B cell (primary cell): ENCODE data around the gene PHACTR3. TPM values are rescaled to one million over a fixed set of nuclear protein-coding genes. Genes with fewer than 3 reads are reported as not detected.

Experiments used
- ATAC-seq: fragments of 200-7000 bp; cut with Tn5 transposase; one replicate; pipeline ENCODE4 v1.10.0; 2021; ENCODE audit warnings: low read depth, mild to moderate bottlenecking, moderate number of reproducible peaks, moderate library complexity
- CTCF ChIA-PET: fragments of 350-600 bp; sonication (Branson Sonifier 250); formaldehyde crosslinking; loops from one replicate; lab custom pipeline; 2021; ENCODE audit warnings: antibody characterized with exemption, inconsistent platforms; lab: Charles Lee
- POLR2A ChIA-PET: fragments of 350-600 bp; sonication (Branson Sonifier 250); formaldehyde crosslinking; loops from one replicate; lab custom pipeline; 2021; ENCODE audit warnings: antibody characterized with exemption; lab: Charles Lee
- DNase-seq: peaks from one replicate; pipeline ENCODE4 v3.0.0; 2013
- H2AFZ ChIP-seq: 2 replicates; pipeline ENCODE4 v1.6.1; 2012; ENCODE audit warnings: mild to moderate bottlenecking, low read depth, low read length; ENCODE audit not compliant: insufficient read depth, poor library complexity, severe bottlenecking
- H3K27ac ChIP-seq, 2 donors: 1 replicate in 1 of 2; 2 replicates in 1 of 2; pipeline ENCODE4 v1.5.1; 2012 to 2013; ENCODE audit warnings: low read length in 2 of 2, mild to moderate bottlenecking in 2 of 2, moderate library complexity in 1 of 2
- H3K27me3 ChIP-seq, 4 experiments: fragments of 200-600 bp in 1 of 4; sonication (generic) in 1 of 4; replicated peaks in 1 of 4; 1 replicate in 2 of 4; 2 replicates in 2 of 4; pipeline versions ENCODE4 v1.6.1 to v1.7.0; 2013 to 2016; ENCODE audit warnings: low read length in 3 of 4, mild to moderate bottlenecking in 2 of 4, mixed read lengths in 1 of 4, moderate library complexity in 1 of 4; ENCODE audit not compliant: insufficient read depth in 4 of 4, control insufficient read depth in 3 of 4; ENCODE audit errors: control extremely low read depth in 1 of 4
- H3K36me3 ChIP-seq, 2 experiments: replicated peaks in 1 of 2; 1 replicate in 1 of 2; 2 replicates in 1 of 2; pipeline versions ENCODE4 v1.6.1 to v1.7.1; 2013; ENCODE audit warnings: low read length in 1 of 2; ENCODE audit not compliant: insufficient read depth in 2 of 2, control insufficient read depth in 1 of 2; ENCODE audit errors: control extremely low read depth in 1 of 2, extremely low read depth in 1 of 2
- H3K4me1 ChIP-seq, 2 donors: fragments of 200-600 bp in 1 of 2; sonication (generic) in 1 of 2; 1 replicate in 1 of 2; 2 replicates in 1 of 2; pipeline versions ENCODE4 v1.5.1 to v1.6.1; 2013 to 2017; ENCODE audit warnings: low read length in 2 of 2; ENCODE audit not compliant: control insufficient read depth in 2 of 2, insufficient read depth in 2 of 2
- H3K4me2 ChIP-seq: replicated peaks from 2 replicates; pipeline ENCODE3; 2012; ENCODE audit warnings: mild to moderate bottlenecking, low read depth, low read length; ENCODE audit not compliant: poor library complexity, severe bottlenecking
- H3K4me3 ChIP-seq, 5 experiments: fragments of 200-600 bp in 1 of 5; sonication (generic) in 1 of 5; 1 replicate in 3 of 5; 2 replicates in 2 of 5; pipeline versions ENCODE4 v1.5.1 to v1.7.0; 2011 to 2016; ENCODE audit warnings: low read length in 4 of 5, mild to moderate bottlenecking in 4 of 5, low read depth in 2 of 5, control low read depth in 1 of 5, moderate library complexity in 1 of 5; ENCODE audit not compliant: insufficient read depth in 1 of 5; ENCODE audit errors: control extremely low read depth in 1 of 5, extremely low read depth in 1 of 5
- H3K79me2 ChIP-seq: fragments of 200-600 bp; sonication (generic); one replicate; pipeline ENCODE4 v1.6.0; 2016; ENCODE audit warnings: low read length; ENCODE audit not compliant: control insufficient read depth, insufficient read depth
- H3K9ac ChIP-seq: fragments of 200-600 bp; sonication (generic); 2 replicates; pipeline ENCODE4 v1.6.1; 2017; ENCODE audit warnings: mild to moderate bottlenecking, low read length, moderate library complexity
- H3K9me3 ChIP-seq, 3 donors: one replicate each; pipeline versions ENCODE4 v1.6.1 to v1.7.1; 2013; ENCODE audit warnings: low read length in 2 of 3; ENCODE audit not compliant: control insufficient read depth in 2 of 3, insufficient read depth in 1 of 3; ENCODE audit errors: control extremely low read depth in 1 of 3
- H4K20me1 ChIP-seq: 2 replicates; pipeline ENCODE4 v1.6.0; 2012; ENCODE audit warnings: mild to moderate bottlenecking, low read length; ENCODE audit not compliant: insufficient read depth, control insufficient read depth, poor library complexity, severe bottlenecking
- H3K27ac Mint-ChIP-seq: one replicate; pipeline ENCODE4 v1.8.0; 2021; ENCODE audit warnings: mixed read lengths
- H3K27me3 Mint-ChIP-seq: one replicate; pipeline ENCODE4 v1.8.0; 2021; ENCODE audit warnings: mixed read lengths
- H3K4me1 Mint-ChIP-seq: one replicate; pipeline ENCODE4 v1.8.0; 2021; ENCODE audit warnings: mixed read lengths
- H3K4me3 Mint-ChIP-seq: one replicate; pipeline ENCODE4 v1.8.0; 2021; ENCODE audit warnings: mixed read lengths
- H3K9me3 Mint-ChIP-seq: one replicate; pipeline ENCODE4 v1.8.0; 2022; ENCODE audit warnings: mixed read lengths; ENCODE audit not compliant: insufficient read depth
- EZH2 ChIP-seq: IDR thresholded peaks from 2 replicates; pipeline ENCODE4 v1.6.1; 2012; ENCODE audit warnings: borderline replicate concordance, low read depth, mild to moderate bottlenecking, moderate library complexity, low read length; ENCODE audit not compliant: insufficient read depth, poor library complexity, severe bottlenecking
- WGBS: methylation state at CpG from one replicate; pipeline ENCODE4 v1.1.5; 2013; ENCODE audit warnings: missing lambda C conversion rate; ENCODE audit not compliant: insufficient coverage; 5-methylcytosine and 5-hydroxymethylcytosine counted together
- intact Hi-C: fragments of 100-400 bp; cut with micrococcal nuclease; formaldehyde crosslinking; loops from one replicate; pipeline ENCODE4 v1.10.0; 2022
- polyA plus RNA-seq: library from polyadenylated mRNA; depleted of rRNA; stranded (reverse); fragments of >200 nt; gene quantifications from 2 replicates; pipeline ENCODE4 v1.2.3, GENCODE V29; 2012
- total RNA-seq, 2 donors: library from RNA; stranded (reverse); fragments of 120-200 nt in 1 of 2; gene quantifications; 1 replicate in 1 of 2; 2 replicates in 1 of 2; pipeline versions ENCODE4 v1.2.3 to v1.2.4, GENCODE V29; 2013 to 2022
- TF ChIP-seq, protein P1 (sequence below): fragments of 200-600 bp; IDR thresholded peaks from one replicate; pipeline ENCODE4 v1.8.0; 2022; ENCODE audit warnings: antibody characterized with exemption, mild to moderate bottlenecking

PHACTR3 gene
- total and polyA plus RNA-seq, 2 donors (not counting 1 experiment from before 2014, with no cell fraction given) = not detected

DNA sequence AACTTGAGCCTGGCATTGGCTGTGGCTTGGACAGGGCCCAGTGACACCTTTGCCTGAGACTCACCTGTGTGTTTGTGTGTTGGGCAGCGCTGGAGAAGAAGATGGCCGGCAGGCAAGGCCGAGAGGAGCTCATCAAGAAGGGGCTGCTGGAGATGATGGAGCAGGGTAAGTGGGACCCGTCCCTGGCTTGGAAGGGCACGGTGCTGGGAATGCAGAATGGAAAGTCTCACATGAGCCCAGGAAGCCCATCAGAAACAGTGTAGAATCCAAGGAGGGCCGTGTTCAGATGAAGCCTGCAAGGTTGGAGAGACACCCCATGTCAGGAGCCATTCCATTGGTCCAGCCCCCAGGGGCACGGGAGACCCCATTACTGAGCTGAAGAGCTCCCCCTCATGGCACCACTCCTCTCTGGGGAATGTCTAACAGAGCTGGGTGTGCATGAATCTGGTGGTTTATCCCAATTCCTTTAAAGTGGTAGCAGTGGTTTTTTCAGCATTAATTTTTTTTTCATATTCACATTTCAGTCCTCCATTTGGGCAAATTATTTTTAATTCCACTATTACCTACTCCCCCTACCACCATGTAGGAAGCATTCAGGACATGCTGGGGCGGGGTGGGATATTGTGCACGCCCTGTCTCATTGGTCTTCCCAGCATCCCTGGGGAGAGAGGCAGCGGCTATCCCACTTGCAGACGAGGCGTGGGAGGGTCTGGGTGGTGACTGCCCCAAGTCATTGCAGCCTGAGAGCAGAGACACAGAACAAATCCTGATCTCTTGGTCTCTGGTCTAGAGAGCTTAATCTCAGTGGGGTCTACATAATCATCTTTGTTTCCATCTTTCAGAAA, 143.6 kb downstream of the PHACTR3 start:
- intact Hi-C loops = no loop called here
- Mint-ChIP-seq H3K9me3 (no peaks in the 10 kb centered on the region), H3K27ac (no peak overlapping the region), H3K4me1 (peaks cover 9% of the 10 kb centered on the region), H3K4me3 (no peak overlapping the region), H3K27me3 (peaks cover 6% of the 10 kb centered on the region)
- no peaks in the 10 kb centered on the region for H3K27me3 ChIP-seq
- TF ChIP-seq, protein P1, sequence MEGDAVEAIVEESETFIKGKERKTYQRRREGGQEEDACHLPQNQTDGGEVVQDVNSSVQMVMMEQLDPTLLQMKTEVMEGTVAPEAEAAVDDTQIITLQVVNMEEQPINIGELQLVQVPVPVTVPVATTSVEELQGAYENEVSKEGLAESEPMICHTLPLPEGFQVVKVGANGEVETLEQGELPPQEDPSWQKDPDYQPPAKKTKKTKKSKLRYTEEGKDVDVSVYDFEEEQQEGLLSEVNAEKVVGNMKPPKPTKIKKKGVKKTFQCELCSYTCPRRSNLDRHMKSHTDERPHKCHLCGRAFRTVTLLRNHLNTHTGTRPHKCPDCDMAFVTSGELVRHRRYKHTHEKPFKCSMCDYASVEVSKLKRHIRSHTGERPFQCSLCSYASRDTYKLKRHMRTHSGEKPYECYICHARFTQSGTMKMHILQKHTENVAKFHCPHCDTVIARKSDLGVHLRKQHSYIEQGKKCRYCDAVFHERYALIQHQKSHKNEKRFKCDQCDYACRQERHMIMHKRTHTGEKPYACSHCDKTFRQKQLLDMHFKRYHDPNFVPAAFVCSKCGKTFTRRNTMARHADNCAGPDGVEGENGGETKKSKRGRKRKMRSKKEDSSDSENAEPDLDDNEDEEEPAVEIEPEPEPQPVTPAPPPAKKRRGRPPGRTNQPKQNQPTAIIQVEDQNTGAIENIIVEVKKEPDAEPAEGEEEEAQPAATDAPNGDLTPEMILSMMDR = no peak
- no peak for TF ChIP-seq EZH2
- H3K4me3 ChIP-seq = no peak overlapping the region
- H3K27ac ChIP-seq = no peak overlapping the region
- no peak overlapping the region for H2AFZ ChIP-seq
- H3K36me3 ChIP-seq = no peaks in the 10 kb centered on the region
- H3K9me3 ChIP-seq = peaks cover 0 to 4% (median 0%) of the 10 kb centered on the region in 3 donors
- H4K20me1 ChIP-seq = no peaks in the 10 kb centered on the region
- no peak for DNase-seq
- ChIA-PET CTCF (no interaction called here), POLR2A (no interaction called here)
- H3K79me2 ChIP-seq = no peaks in the 10 kb centered on the region
- ATAC-seq = no peak
- H3K9ac ChIP-seq = no peak overlapping the region
- 85% methylated on average over 11 of the region's 12 CpGs for WGBS
- H3K4me1 ChIP-seq = peaks cover 10 to 13% of the 10 kb centered on the region in 2 donors
- H3K4me2 ChIP-seq = no peak overlapping the region

DNA sequence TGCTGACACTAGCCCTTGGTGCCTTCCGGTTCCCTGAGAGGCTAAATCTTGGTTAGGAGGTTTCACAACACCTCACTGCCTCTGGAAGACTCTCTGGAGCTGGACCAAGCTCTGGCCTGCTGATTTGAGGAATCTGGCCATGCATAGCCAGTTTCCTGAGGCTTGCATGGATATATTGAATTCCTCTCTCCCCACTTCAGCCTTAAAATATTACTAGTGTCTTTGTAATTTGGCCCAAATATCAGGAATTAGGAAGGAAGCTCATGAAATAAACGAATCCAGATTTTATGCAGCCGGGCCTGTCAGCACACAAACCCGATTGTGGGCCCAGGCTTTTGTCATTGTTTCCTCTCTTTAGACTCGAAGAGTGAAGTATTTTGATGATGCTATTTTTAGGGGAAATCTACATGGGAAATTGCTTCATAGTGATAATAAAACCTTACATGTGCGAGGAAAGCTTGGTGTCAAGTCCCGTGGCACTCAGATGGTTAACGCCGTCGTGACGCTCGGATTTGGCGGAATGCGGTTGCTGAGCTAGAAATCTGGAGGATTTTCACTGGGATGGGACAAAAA, 144.4 kb downstream of the PHACTR3 start:
- Histone ChIP-seq H3K27ac (no peak overlapping the region), H3K36me3 (no peaks in the 10 kb centered on the region), H3K4me3 (no peak overlapping the region), H2AFZ (no peak overlapping the region), H3K4me1 (peaks cover 10 to 18% of the 10 kb centered on the region in 2 donors), H4K20me1 (no peaks in the 10 kb centered on the region), H3K9ac (no peak overlapping the region), H3K4me2 (no peak overlapping the region), H3K27me3 (no peaks in the 10 kb centered on the region), H3K9me3 (peaks cover 0 to 4% (median 0%) of the 10 kb centered on the region in 3 donors), H3K79me2 (no peaks in the 10 kb centered on the region)
- ChIA-PET POLR2A (no interaction called here), CTCF (no interaction called here)
- Mint-ChIP-seq H3K4me3 (no peak overlapping the region), H3K4me1 (peaks cover 15% of the 10 kb centered on the region), H3K9me3 (no peaks in the 10 kb centered on the region), H3K27me3 (peaks cover 6% of the 10 kb centered on the region), H3K27ac (no peak overlapping the region)
- WGBS = 87% methylated on average over 12 of the region's 14 CpGs
- TF ChIP-seq EZH2 = no peak
- TF ChIP-seq, protein P1 = no peak
- DNase-seq (no peak), ATAC-seq (no peak)
- intact Hi-C loops = no loop called here
